ENCODE data around the gene ANKRD22. TPM values are rescaled to one million over a fixed set of nuclear protein-coding genes. Genes with fewer than 3 reads are reported as not detected.

Gene ANKRD22
- total RNA-seq, 4 donors from 2014 or later = 0.96 TPM; not detected in 3

GRCh38 chr10:88786032-88786770 lies 65.4 kb downstream of the ANKRD22 start:
- no peak overlapping the region for H3K4me3 ChIP-seq
- 83 to 90% methylated on average over 10 of the region's 10 CpGs for WGBS, 2 donors (ENCODE audit: low coverage in 1 of 2)
- no peak overlapping the region for H3K27ac ChIP-seq
- H3K27me3 ChIP-seq = peaks cover 6% of the 10 kb centered on the region
- H3K9me3 ChIP-seq = no peaks in the 10 kb centered on the region
- no peaks in the 10 kb centered on the region for H3K4me1 ChIP-seq
- no peak for ATAC-seq
- H3K36me3 ChIP-seq = no peaks in the 10 kb centered on the region
- TF ChIP-seq, protein P1, sequence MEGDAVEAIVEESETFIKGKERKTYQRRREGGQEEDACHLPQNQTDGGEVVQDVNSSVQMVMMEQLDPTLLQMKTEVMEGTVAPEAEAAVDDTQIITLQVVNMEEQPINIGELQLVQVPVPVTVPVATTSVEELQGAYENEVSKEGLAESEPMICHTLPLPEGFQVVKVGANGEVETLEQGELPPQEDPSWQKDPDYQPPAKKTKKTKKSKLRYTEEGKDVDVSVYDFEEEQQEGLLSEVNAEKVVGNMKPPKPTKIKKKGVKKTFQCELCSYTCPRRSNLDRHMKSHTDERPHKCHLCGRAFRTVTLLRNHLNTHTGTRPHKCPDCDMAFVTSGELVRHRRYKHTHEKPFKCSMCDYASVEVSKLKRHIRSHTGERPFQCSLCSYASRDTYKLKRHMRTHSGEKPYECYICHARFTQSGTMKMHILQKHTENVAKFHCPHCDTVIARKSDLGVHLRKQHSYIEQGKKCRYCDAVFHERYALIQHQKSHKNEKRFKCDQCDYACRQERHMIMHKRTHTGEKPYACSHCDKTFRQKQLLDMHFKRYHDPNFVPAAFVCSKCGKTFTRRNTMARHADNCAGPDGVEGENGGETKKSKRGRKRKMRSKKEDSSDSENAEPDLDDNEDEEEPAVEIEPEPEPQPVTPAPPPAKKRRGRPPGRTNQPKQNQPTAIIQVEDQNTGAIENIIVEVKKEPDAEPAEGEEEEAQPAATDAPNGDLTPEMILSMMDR (IDR thresholded peaks at IDR 0.05) = no peak
- no peak for TF ChIP-seq EP300 (IDR thresholded peaks at IDR 0.05)
- TF ChIP-seq POLR2A (IDR thresholded peaks at IDR 0.05) = no peak
- no peak for TF ChIP-seq POLR2AphosphoS5 (IDR thresholded peaks at IDR 0.05)

- H3K4me1 ChIP-seq = no peaks in the 10 kb centered on the region
- no peak for TF ChIP-seq POLR2A (IDR thresholded peaks at IDR 0.05)
- TF ChIP-seq, protein P1 (IDR thresholded peaks at IDR 0.05) = no peak
- TF ChIP-seq POLR2AphosphoS5 (IDR thresholded peaks at IDR 0.05) = no peak
- TF ChIP-seq EP300 (IDR thresholded peaks at IDR 0.05) = no peak
- 69 to 77% methylated on average over 3 of the region's 3 CpGs for WGBS, 2 donors (ENCODE audit: low coverage in 1 of 2)
- H3K27ac ChIP-seq = no peak overlapping the region
- peaks cover 6% of the 10 kb centered on the region for H3K27me3 ChIP-seq
- no peaks in the 10 kb centered on the region for H3K36me3 ChIP-seq
- no peak overlapping the region for H3K4me3 ChIP-seq
- ATAC-seq = no peak
- H3K9me3 ChIP-seq = no peaks in the 10 kb centered on the region
These were observed 67.9 kb downstream of the ANKRD22 start for GRCh38 chr10:88783724-88784123.

DNA sequence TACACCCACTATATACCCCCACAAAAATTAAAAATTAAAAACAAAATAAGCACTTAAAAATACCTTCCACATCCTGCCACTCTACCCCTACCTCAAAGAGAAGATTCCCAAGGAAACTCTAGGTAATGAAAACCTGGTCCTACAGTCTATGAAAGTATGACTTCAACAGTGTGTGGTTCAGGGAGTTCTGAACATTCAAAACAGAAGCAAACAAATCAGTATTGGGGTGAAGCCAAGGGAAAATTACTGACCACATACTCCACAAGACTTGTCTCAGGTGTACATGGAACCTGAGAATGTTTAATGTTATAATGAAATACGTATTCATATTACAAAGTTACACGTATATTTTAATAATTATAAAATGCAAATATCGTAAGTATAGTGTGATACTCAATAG lies 69.4 kb downstream of the ANKRD22 start:
- H3K27me3 ChIP-seq = peaks cover 6% of the 10 kb centered on the region
- no peaks in the 10 kb centered on the region for H3K4me1 ChIP-seq
- 58 to 65% methylated on average over 3 of the region's 3 CpGs for WGBS, 2 donors (ENCODE audit: low coverage in 1 of 2)
- TF ChIP-seq POLR2AphosphoS5 (IDR thresholded peaks at IDR 0.05) (no peak), POLR2A (IDR thresholded peaks at IDR 0.05) (no peak), EP300 (IDR thresholded peaks at IDR 0.05) (no peak)
- TF ChIP-seq, protein P1 (IDR thresholded peaks at IDR 0.05) = no peak
- no peak overlapping the region for H3K27ac ChIP-seq
- no peak for ATAC-seq
- no peaks in the 10 kb centered on the region for H3K9me3 ChIP-seq
- no peaks in the 10 kb centered on the region for H3K36me3 ChIP-seq
- H3K4me3 ChIP-seq = no peak overlapping the region

DNA sequence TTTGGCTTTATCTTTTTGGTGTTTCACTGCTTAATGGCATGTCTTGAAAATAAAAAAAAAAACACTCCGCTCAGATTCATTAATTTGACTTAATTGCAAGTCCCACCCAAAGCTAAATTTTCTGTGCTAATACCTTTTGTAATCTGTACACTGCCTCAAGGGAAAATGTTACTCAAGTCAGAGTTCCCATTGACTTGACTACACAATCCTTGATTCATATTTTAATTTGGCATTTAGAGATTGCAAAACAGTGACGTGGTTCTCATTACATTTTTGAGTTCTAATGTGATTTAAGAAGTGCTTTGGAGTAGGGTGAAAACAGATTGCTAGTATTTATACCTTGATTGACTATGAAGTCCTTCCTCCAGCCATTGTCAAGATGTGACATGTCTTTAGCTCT lies 70.4 kb downstream of the ANKRD22 start:
- Histone ChIP-seq H3K36me3 (no peaks in the 10 kb centered on the region), H3K4me1 (no peaks in the 10 kb centered on the region), H3K9me3 (no peaks in the 10 kb centered on the region), H3K4me3 (no peak overlapping the region), H3K27ac (no peak overlapping the region), H3K27me3 (peaks cover 3% of the 10 kb centered on the region)
- ATAC-seq = no peak
- no peak for TF ChIP-seq POLR2AphosphoS5 (IDR thresholded peaks at IDR 0.05)
- TF ChIP-seq EP300 (IDR thresholded peaks at IDR 0.05) = no peak
- no peak for TF ChIP-seq POLR2A (IDR thresholded peaks at IDR 0.05)
- TF ChIP-seq, protein P1 (IDR thresholded peaks at IDR 0.05) = no peak
- 51 to 78% methylated on average over 2 of the region's 2 CpGs for WGBS, 2 donors (ENCODE audit: low coverage in 1 of 2)

Other genes starting within 250 kb of the ANKRD22 start
- not detected for gene LIPF, start 187.4 kb downstream of the ANKRD22 start, total RNA-seq
- gene LIPK, start 145.6 kb downstream of the ANKRD22 start, total RNA-seq = not detected
- under 1 TPM in 1 of 4 donors, not detected in 3; 0.94 TPM for gene LIPN, start 91.8 kb downstream of the ANKRD22 start, total RNA-seq
- not detected for gene LIPM, start 49.1 kb downstream of the ANKRD22 start, total RNA-seq
- 10 to 100 TPM; 14.4 to 26.3 (median 22.3) TPM for gene STAMBPL1, start 28.4 kb upstream of the ANKRD22 start, total RNA-seq
- 1,000 to 10,000 TPM; 5,887 to 9,086 (median 7,887) TPM for gene ACTA2, start 100.9 kb upstream of the ANKRD22 start, total RNA-seq
- gene FAS, start 139.0 kb upstream of the ANKRD22 start, total RNA-seq = 10 to 100 TPM; 15.0 to 27.5 (median 19.6) TPM

Measured in gastroesophageal sphincter (tissue), 4 donors.